Epithelial cell of proximal tubule (primary cell): ENCODE measurements around the gene SLC26A1. TPM values are rescaled to one million over a fixed set of nuclear protein-coding genes. Genes with fewer than 3 reads are reported as not detected.

Experiments
- DNase-seq: peaks from one replicate; pipeline ENCODE4 v3.0.0-alpha.2; 2011; ENCODE audit warnings: low read depth
- H3K4me3 ChIP-seq: 2 replicates; pipeline ENCODE4 v1.5.1; 2011; ENCODE audit warnings: low read depth, mild to moderate bottlenecking, low read length
- total RNA-seq: library from RNA; depleted of rRNA; stranded (reverse); fragments of >200 nt; gene quantifications from 2 replicates; pipeline ENCODE4 v1.2.3, GENCODE V29; 2015
- TF ChIP-seq, protein P1 (sequence below): conservative IDR thresholded peaks from 2 replicates; pipeline ENCODE4 v1.5.1; 2012; ENCODE audit warnings: low read depth, mild to moderate bottlenecking, low read length

SLC26A1 gene
- total RNA-seq, 1 donor from 2014 or later, result 0.35 TPM

DNA sequence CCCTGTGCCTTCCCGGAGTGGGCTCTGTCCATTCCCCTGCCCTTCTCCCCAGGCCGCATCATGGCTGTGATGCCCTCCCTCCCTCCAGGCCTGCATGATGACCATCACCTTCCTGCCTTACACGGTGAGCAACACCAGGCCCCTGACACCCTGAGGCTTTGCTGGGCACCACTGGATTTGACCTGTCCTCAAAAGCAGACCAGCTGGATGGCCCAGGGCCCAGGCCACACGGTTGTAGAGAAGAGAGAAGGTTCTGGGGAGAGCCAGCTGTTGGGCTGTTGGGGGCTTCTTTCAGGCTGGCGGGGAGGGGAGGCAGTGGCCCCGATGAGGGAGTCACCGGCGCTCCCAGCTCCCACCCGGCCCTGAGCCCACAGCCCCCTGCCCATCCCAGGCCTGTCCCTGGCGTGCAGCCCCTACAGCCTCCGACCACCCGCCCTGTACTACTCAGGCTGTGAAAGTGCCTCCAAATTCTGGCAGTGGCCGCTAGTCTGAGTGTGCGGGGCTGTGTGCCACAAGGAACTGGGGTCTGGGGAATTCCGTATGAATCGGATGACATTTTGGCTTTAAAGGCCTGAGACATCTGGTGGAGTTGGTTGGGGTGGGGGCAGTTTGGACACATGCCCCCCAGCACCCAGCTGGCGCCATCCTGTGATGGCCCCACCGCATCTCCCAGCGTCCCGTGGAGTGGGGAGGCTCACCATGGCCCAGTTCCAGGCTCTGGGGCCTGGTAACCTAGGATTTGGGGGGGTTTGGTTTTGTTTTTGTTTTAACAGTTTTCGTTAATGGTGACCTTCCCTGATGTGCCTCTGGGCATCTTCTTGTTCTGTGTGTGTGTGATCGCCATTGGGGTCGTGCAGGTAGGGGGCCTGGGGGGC, 41.4 kb downstream of the SLC26A1 start:
- TF ChIP-seq, protein P1, sequence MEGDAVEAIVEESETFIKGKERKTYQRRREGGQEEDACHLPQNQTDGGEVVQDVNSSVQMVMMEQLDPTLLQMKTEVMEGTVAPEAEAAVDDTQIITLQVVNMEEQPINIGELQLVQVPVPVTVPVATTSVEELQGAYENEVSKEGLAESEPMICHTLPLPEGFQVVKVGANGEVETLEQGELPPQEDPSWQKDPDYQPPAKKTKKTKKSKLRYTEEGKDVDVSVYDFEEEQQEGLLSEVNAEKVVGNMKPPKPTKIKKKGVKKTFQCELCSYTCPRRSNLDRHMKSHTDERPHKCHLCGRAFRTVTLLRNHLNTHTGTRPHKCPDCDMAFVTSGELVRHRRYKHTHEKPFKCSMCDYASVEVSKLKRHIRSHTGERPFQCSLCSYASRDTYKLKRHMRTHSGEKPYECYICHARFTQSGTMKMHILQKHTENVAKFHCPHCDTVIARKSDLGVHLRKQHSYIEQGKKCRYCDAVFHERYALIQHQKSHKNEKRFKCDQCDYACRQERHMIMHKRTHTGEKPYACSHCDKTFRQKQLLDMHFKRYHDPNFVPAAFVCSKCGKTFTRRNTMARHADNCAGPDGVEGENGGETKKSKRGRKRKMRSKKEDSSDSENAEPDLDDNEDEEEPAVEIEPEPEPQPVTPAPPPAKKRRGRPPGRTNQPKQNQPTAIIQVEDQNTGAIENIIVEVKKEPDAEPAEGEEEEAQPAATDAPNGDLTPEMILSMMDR, result no peak
- no peak for DNase-seq

DNA sequence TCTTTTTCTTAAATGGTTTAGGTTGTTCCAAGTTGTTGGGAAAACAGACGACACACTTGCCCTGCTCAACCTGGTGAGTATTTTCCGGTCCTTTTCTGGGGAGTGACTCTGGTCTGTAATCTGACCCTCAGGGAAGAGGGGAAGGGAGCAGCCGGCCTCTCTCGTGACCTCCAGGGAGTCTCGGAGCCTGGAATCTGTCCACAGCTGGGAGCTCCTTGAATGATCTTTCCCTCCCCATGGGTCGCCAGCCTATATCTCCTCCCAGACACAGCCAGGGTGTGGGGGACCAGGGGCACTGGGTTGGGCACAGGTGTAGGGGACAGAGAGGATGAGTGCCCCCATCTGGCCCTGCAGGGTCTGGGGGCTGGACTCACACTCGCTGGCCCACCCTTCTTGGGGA, 42.0 kb downstream of the SLC26A1 start:
- TF ChIP-seq, protein P1, result no peak
- no peak for DNase-seq
- H3K4me3 ChIP-seq, result no peak overlapping the region

More for the DNA sequence above, 41.4 kb downstream of the SLC26A1 start:
- no peak overlapping the region for H3K4me3 ChIP-seq

DNA sequence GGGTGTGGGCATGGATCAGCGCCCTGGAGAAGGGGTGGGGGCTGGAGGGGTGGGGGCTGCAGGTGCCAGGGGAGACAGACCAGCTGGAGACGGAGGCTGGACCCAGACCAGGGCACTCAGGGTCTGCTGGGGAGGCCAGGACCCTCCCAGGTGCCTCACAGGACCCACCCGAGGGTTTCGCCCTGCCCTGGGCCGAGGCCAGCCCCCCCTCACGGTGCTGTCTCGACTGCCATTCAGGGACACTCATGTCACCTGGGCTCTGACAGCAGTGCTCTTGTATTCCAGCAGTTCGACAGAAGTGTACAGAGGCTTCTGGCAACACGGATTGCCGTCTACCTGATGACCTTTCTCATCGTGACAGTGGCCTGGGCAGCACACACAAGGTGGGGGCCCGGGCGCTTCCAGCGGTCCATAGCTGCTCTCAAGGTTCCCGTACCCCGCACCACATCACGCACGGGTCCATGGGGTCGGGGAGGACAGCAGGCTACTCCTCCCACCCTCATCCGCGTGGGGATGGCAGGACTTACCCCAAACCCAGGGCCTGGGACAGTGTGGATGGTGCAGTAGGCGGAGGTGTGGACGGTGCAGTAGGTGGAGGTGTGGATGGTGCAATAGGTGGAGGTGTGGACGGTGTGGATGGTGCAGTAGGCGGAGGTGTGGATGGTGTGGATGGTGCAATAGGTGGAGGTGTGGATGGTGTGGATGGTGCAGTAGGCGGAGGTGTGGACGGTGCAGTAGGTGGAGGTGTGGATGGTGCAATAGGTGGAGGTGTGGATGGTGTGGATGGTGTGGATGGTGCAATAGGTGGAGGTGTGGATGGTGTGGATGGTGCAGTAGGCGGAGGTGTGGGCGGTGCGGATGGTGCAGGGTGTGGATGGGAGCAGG, 42.8 kb downstream of the SLC26A1 start:
- no peak overlapping the region for H3K4me3 ChIP-seq
- no peak for DNase-seq
- TF ChIP-seq, protein P1, result no peak

DNA sequence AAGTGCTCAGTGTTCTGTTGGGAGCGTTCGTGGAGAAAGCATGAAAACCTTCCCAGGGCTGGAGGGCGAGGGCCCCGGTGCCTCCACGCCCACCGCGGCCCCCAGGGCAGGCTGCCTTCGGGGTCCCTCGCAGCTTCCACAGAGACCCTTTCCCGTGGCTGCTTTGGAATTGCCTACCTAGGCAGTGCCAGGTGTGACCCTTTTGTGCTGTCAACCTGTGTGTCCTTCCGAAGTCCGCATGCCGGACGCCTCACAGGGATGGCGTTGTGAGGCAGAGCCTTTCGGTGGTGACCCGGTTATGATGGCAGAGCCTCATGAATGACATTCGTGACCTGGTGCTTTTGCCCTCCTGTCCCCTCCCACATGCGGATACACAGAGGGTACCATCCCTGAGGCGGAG, 43.5 kb downstream of the SLC26A1 start:
- no peak for DNase-seq
- no peak overlapping the region for H3K4me3 ChIP-seq
- TF ChIP-seq, protein P1, result no peak

DNA sequence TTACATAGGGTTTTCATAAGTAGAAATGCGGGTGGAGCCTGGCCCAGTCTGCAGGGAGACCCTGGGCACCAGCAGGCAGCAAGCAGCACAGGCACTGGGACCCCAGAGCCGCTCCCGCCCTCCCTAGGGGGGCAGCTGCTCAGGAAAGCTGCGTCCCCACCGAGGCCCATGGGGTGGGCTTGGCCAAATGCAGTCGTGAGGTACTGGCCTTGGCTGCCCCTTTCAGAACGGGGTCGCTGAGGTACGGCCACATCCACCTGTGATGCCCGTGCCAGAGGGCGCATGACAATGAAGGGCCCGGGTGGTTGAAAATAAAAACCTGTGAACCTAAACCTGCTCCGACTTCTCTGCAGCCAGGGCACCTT, 44.3 kb downstream of the SLC26A1 start:
- DNase-seq, result no peak
- TF ChIP-seq, protein P1, result no peak
- no peak overlapping the region for H3K4me3 ChIP-seq

DNA sequence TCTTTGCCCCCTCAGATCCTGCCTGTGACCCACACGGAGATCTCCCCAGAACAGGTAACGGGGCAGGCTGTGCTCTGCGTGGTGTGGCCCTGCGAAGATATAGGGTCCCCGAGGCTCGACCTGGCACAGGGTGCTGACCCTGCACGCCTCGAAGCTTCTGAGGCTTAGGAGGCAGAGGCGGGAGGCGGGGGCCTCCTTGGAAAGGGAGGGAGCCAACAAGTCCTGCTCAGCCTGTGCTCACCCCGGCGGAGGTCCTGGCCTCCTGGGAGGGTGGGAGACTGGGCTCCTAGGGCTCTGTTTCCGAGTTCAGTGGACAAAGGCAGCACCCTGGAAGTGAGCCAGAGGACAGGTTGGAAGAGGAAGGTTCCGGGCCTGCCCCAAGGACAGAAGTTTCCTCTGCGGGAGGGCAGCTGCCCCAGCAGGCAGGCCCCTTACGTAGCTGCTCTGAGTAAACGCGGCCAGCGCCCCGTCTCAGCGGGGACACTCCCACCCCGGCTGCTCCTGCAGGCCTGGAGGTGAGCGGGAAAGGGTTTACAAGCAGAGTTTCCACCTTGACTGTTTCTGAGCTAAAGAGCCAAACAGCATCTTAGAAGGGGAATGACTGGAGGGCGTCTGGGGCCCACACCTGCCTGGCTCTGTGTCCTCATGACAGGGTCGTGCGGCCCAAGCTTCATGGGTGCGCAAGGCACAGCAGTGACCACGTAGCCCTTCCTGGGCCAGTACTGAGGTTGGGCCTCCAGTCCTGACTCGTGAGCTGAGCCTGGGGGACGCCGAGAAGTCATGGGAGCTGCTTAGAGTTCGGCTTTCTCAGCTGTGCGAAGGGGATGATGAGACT, 44.9 kb downstream of the SLC26A1 start:
- TF ChIP-seq, protein P1, result no peak
- DNase-seq, result no peak

More for the DNA sequence above, 44.9 kb downstream of the SLC26A1 start:
- no peak overlapping the region for H3K4me3 ChIP-seq
